NCI-H69 (cell line): ENCODE measurements around the gene GGT7.
A peak's percentile ranks its signal among the peaks of the same experiment; 100 is the strongest.
"Not testable (repeated sequence)": the region's sequence is repeated elsewhere in the genome, so short reads cannot be mapped to it uniquely, and the experiment has no call there.

Experiments used
- DNase-seq: peaks from one replicate; lab custom pipeline; 2025; lab: John Stamatoyannopoulos, UW

GGT7 gene

GRCh38 chr20:34883087-34883688 is 10.5 kb upstream of the GGT7 start:
- no peak for DNase-seq

DNA sequence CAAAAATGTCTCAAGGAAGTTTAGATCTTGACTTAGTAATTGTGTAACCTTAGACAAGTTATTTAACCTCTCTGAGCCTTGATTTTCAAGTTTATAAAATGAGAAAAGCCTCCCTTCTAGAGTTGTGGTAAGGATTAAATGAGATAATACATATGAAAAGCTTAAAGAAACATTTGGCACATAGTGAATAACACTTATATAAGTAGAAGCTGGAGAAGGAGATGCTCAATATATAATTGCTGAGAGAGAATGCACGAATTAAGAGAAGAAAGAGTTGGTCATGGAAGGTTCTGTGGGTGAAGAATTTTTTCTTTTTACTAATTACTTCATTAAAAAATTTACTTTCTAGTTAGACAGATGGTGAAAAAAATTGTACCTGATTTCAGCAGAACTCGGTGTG is 9.0 kb upstream of the GGT7 start:
- DNase-seq, result no peak

- not testable (repeated sequence) for DNase-seq
These were observed 8.3 kb upstream of the GGT7 start for GRCh38 chr20:34880971-34881370.

GRCh38 chr20:34880215-34880850 is 7.7 kb upstream of the GGT7 start:
- DNase-seq, result no peak

- DNase-seq, result no peak
These were observed 4.0 kb upstream of the GGT7 start, which contains the start of gene ACSS2 for GRCh38 chr20:34876406-34877282. Gene ACSS2 (plus strand): TSS chr20:34876612. CDS start chr20:34876646, 34 bp downstream.

GRCh38 chr20:34875642-34876405 is 3.2 kb upstream of the GGT7 start:
- DNase-seq, result peak; percentile 99

GRCh38 chr20:34874094-34874654 is 1.5 kb upstream of the GGT7 start:
- peak; percentile 89 for DNase-seq

GRCh38 chr20:34873583-34874093 is 982 bp upstream of the GGT7 start:
- DNase-seq, result no peak

- peak; percentile 42 for DNase-seq
These were observed 562 bp downstream of the GGT7 start for GRCh38 chr20:34871966-34872621.

DNA sequence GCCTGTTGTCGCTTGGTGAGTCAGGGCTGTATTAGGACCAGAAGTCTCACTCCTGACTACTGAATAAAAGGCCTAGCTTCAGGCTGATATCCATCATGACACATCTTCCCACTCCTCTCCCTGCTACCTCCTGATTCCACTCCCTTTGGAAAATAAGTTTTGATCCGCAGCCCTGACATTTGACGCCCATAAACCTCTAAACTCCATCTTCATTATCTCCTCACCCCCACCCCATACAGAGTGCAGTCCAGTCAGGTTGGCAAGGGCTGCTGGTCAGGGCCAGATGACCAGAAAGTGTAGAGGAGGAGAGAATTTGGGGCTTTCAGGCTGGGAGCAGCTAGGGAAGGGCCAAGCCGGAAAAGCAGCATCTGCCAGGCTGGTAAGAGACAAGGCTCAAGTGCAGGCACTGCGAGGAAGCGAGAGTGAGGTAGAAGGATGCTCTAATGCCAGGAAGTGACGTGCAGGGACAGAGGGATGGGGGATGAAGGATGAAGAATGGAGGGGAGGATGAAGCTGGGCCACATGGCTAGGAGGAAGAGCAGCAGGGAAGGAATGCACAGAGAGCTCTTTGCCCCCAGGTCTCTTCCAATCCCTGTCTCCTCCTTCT is 1.2 kb downstream of the GGT7 start:
- no peak for DNase-seq

DNA sequence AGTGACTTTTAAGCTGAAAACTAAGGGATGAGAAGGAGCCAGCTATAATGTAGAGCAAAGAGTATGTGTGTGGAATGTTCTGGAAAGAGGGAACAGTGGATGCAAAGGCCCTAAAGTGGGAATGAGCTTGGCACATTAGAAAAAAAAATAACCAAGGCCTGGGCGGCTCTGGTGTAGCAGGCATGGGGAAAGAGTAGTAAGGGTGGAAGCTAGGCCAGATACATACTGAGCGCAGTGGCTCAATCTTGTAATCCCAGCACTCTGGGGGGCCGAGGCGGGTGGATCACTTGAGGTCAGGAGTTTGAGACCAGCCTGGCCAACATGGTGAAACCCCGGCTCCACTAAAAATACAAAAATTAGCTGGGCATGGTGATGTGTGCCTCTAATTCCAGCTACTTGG is 8.4 kb downstream of the GGT7 start:
- DNase-seq, result no peak

DNA sequence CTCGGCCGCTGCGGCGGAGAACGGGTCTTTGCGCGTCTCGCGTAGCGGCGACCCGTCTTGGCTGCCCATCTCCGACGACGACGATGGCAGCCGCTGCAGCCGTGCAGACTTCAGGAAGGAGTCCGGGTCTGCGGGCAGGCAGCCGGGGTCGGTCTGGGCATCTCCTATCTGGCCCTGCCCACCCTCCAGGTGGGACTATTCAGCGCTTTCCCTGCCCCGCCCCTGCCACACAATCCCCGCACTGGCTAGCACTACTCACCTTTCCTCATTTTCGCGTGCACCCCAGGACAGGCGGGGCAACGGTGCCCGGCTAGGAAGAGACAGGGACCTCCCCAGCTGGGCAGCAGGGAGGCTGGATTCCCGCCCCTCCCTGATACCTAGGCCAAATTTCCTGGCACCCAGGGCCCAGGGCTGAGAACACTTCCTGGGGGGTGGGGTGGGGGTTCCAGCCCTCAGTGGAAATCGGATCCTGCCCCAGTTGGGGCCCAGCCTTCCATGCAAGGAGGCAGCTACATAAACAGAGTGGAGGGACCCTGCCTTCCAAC is 9.2 kb downstream of the GGT7 start:
- no peak for DNase-seq

GRCh38 chr20:34862724-34863123 is 9.9 kb downstream of the GGT7 start:
- no peak for DNase-seq

- peak; percentile 53 for DNase-seq
These were observed 11.1 kb downstream of the GGT7 start for GRCh38 chr20:34861386-34862084.

DNA sequence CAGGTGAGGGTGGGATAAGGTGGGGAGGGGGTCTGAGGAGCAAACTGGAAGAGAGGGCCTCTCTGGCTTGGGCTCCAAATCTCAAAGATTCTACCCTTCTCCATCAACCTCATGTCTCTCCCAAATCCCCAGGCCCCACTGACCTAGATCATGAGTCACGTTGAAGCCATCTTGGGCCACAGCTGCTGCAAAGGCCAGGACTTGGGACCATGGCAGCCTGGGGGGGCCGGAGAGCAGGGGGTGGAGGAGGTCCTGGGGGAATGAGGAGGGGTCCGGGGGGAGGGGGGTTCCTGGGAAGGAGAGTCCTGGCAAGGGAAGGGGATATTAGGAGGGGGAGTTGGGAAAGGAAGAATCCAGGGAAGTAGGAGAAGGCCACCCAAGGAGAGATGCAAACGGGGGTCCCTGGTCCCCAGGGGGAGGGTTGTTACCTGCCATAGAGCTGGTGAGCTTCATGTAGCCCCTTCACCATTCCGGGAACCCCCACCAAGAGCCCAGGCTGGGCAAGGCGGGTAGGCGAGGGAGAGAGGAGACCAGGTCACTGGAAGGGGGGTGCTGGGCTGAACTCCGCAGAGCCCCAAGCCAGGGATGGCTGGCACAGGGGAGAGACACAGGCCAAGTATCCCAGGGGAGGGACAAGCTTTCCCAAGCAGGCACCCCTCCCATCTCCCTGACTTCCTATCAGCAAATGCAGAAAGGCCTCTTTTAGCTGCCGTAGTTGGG is 12.7 kb downstream of the GGT7 start:
- DNase-seq, result no peak

- no peak for DNase-seq
These were observed 13.3 kb downstream of the GGT7 start for GRCh38 chr20:34859367-34859766.

DNA sequence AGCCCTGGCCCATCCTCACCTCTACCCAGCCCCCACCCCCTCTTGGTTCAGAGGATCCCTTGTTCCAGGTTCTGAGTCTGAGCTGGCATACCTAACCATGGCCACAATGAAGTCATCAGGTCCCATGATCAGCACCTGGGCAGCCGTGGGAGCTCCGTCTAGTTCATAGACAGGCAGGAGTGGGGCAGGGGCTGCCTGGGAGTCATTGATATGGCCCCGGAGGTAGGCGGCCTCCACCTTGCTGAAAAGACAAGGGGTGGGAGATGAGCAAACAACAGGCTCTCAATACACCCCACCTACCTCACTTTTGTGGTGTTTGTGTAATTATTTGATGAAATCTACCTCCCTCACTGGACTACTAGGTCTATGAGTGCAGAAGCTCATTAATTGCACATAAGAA is 20.4 kb downstream of the GGT7 start:
- DNase-seq, result no peak

DNA sequence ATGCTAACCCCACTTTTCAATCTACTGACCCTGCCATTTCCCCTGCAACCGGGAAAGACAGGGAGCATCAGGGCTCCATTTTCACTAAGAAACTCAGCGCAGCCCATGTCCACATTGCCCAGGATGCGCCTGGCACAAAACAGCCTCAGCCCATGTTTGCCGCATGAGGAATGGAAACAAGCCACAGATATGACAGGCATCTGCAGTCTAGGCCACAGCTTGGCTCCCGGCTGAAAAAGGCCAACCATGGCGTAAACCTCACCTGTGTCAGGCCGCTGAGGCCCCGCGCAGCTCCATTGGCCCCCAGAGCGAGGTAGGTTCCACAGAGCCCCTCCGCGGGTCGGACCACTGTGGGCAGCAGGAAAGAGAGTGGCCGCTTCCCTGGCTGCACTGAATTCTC is 21.7 kb downstream of the GGT7 start:
- no peak for DNase-seq

GRCh38 chr20:34849778-34850177 is 22.9 kb downstream of the GGT7 start:
- no peak for DNase-seq
